Neural cell (in vitro differentiated cells): Measurements from ENCODE around the gene RASIP1.

ENCODE experiments used
- POLR2AphosphoS5 ChIP-seq: IDR thresholded peaks from 2 replicates; pipeline ENCODE4 v1.6.1; 2012
- TF ChIP-seq, protein P1 (sequence below): fragments of 450-650 bp; IDR thresholded peaks from 2 replicates; pipeline ENCODE4 v1.5.1; 2014; ENCODE audit warnings: antibody characterized with exemption, mild to moderate bottlenecking, moderate library complexity; ENCODE audit not compliant: poor library complexity, severe bottlenecking

- TF ChIP-seq, protein P1, sequence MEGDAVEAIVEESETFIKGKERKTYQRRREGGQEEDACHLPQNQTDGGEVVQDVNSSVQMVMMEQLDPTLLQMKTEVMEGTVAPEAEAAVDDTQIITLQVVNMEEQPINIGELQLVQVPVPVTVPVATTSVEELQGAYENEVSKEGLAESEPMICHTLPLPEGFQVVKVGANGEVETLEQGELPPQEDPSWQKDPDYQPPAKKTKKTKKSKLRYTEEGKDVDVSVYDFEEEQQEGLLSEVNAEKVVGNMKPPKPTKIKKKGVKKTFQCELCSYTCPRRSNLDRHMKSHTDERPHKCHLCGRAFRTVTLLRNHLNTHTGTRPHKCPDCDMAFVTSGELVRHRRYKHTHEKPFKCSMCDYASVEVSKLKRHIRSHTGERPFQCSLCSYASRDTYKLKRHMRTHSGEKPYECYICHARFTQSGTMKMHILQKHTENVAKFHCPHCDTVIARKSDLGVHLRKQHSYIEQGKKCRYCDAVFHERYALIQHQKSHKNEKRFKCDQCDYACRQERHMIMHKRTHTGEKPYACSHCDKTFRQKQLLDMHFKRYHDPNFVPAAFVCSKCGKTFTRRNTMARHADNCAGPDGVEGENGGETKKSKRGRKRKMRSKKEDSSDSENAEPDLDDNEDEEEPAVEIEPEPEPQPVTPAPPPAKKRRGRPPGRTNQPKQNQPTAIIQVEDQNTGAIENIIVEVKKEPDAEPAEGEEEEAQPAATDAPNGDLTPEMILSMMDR: no peak
- no peak for TF ChIP-seq POLR2AphosphoS5
Measured at GRCh38 chr19:48779636-48780035, 39.2 kb upstream of the RASIP1 start.
